ENCODE data around the gene FCN1.

FCN1 gene

DNA sequence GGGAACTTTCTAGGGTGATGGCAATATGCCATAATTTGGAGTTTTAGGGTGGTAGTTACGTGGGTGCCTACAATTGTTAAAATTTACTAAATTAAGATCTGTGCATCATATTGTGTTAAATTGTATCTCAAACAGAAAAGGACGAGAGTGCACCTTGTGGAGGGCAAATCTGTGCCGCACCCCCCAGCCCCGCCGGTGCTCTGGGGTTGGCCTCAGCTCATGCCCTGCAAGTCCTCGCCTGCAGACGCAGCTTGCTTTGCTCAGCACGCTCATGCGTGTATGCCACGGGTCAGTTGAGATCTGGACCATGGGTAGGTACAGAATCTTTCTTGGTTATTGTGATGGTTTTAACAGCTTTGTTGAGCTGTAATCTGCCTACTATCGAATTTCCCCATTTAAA, 33.7 kb upstream of the FCN1 start:
- no peak for DNase-seq (ENCODE audit: low read depth)

- DNase-seq (ENCODE audit: low read depth) = no peak
Observed at GRCh38 chr9:134950386-134951210, 32.9 kb upstream of the FCN1 start.

DNA sequence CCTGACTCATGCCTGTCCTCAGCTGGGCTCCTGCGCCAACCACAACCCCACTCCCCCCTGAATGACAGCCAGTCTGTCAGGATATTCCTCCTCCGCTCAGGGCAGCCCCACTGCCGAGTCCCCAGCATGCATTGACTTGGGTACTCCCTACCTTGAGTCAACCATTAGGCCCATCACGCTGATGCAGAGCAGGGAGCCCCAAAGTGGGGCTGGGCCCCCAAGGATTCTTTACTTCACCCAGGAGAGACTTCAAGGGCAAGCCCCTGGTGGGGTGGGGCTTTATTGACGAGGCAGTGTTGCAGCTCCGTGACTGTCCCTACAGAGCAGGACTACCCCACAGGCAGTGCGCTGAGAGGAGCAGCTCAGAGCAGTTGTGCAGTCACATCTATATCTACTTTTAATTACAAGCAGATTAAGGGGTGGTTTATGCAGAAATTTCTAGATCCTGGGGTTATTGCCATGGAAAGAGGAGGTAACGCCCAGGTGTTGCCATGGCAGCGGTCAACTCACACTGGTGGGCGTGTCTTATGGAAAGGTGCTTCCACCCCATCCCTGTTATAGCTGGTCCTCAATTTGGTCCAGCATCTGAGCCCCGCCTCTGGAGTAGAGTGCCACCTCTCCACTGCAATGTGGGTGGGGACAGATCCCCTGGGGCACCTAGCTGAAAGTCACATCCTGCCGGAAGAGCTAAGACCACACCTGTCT, 32.1 kb upstream of the FCN1 start:
- no peak for DNase-seq (ENCODE audit: low read depth)

DNA sequence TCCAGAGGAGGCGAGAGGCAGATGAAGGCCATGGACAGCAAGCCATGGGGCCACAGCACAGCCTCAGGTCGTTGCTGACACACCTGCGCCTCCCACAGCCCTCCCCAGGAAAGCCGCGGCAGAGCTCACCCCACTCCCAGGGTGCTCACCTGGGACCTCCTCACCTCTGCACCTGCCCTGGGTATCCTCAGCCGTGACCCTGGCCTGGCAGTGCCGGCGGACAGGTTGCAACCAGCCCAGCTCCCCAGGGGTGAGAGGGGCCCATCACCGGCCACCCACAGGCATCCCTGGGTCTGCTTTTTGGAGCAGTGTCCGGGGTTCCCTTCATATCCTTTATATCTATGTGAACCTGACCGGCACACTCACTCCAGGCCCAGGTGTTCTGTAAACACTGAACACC, 30.4 kb upstream of the FCN1 start:
- no peak for DNase-seq (ENCODE audit: low read depth)

DNA sequence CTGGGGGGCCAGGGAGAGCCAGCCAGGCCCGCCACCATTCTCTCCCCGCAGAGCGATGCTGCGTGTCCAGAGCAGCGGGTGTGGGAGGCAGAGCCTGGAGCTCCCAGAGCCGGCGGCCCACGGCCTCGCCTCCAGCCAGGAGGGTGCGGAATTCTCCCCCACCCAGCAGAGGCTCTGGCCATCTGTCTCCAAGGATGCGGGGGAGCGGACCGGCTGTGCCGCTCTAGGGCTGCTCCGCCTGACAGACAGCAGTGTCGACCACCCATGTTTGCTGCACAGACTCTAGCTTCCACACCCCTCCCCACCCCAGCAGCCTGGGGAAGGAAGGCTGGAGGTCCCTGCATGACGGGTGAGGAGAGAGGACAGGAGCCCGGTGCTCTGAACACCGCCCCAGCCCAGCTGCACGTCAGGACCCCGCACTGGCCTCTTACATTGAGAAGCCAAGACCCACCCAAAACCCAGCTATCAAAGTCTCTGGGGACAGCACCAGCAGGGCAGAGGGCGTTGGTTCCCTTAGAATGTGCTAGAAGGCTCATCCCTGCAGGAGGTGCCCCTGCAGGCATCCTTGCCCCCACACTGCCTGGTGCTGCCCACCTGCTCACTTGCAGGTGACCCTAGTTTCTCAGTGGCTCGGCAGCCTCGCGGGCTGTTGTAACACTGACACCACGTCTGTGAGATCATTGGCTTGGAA, 29.7 kb upstream of the FCN1 start:
- DNase-seq (ENCODE audit: low read depth) = no peak

DNA sequence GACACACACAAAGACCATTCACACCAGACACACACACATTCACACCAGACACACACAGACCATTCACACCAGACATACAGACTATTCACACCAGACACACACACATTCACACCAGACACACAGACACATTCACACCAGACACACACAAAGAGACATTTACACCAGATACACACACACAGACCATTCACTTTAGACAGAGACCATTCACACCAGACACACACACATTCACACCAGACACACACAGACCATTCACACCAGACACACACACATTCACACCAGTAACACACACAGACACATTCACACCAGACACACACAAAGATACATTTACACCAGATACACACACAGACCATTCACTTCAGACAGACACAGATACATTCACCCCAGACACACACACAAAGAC, 29.0 kb upstream of the FCN1 start:
- DNase-seq (ENCODE audit: low read depth) = no peak

- DNase-seq (ENCODE audit: low read depth) = no peak
Observed at GRCh38 chr9:134945509-134946275, 28.0 kb upstream of the FCN1 start.

- no peak for DNase-seq (ENCODE audit: low read depth)
Observed at GRCh38 chr9:134944916-134945315, 27.2 kb upstream of the FCN1 start.

GRCh38 chr9:134944351-134944802, 26.7 kb upstream of the FCN1 start:
- DNase-seq (ENCODE audit: low read depth) = no peak

DNA sequence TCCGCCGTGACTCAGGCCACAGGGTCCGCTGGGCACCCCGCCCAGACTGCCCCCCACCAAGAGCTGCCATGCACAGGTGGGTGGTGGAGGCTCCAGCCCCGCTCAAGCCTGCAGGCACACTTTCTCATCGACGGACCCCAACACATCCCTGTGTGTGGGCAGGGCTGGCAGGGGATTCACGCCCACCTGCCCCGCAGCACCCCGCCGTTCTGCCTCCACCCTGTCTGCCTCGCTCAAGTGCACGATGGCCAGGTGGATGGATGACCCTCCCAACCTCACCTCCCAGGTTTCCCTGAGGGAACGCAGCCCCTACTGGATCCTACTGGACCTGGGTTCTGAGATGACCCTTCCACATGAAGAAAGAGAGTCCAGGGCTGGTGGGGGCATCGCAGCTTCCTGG, 26.1 kb upstream of the FCN1 start:
- DNase-seq (ENCODE audit: low read depth) = no peak

DNA sequence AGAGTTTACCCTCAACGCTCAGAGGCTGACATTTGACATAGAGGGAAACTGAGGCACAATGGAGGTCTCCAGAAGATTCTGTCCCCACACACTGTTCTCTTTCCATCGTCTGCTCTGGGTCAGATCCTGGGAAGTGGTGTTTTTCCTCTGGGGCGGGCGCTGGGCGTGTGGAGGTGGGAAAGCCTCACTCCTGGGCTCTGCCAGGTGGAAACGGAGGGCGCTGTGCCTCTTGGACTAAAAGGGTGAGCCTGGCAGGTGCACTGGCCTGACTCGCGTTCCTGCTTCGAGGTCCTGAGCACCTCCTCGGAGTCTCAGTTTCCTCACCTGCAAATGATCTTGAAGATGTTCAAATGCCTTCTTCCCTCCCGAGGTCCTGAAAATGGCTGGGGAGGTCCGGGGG, 25.7 kb upstream of the FCN1 start:
- DNase-seq (ENCODE audit: low read depth) = no peak

DNA sequence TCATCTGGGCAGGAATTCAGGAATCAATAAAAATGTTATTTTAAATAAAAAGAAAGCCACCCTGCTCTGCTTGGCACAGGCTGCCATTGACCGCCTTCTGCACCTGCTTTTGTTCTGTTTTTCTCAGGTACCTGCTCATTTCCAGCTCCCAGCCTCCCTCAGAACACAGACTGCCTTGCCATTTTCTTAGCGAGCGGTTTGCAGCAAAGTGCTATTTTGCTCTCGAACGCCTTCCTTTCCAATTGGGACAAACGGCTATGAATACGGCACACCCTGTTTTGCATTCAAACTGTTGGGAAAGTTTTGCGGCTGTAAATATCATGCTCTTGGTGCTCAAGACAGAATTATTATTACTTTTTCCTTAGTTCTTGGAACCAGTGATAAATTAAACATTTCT, 25.1 kb upstream of the FCN1 start:
- no peak for DNase-seq (ENCODE audit: low read depth)

- no peak for DNase-seq (ENCODE audit: low read depth)
Observed at GRCh38 chr9:134942011-134942787, 24.5 kb upstream of the FCN1 start.

DNA sequence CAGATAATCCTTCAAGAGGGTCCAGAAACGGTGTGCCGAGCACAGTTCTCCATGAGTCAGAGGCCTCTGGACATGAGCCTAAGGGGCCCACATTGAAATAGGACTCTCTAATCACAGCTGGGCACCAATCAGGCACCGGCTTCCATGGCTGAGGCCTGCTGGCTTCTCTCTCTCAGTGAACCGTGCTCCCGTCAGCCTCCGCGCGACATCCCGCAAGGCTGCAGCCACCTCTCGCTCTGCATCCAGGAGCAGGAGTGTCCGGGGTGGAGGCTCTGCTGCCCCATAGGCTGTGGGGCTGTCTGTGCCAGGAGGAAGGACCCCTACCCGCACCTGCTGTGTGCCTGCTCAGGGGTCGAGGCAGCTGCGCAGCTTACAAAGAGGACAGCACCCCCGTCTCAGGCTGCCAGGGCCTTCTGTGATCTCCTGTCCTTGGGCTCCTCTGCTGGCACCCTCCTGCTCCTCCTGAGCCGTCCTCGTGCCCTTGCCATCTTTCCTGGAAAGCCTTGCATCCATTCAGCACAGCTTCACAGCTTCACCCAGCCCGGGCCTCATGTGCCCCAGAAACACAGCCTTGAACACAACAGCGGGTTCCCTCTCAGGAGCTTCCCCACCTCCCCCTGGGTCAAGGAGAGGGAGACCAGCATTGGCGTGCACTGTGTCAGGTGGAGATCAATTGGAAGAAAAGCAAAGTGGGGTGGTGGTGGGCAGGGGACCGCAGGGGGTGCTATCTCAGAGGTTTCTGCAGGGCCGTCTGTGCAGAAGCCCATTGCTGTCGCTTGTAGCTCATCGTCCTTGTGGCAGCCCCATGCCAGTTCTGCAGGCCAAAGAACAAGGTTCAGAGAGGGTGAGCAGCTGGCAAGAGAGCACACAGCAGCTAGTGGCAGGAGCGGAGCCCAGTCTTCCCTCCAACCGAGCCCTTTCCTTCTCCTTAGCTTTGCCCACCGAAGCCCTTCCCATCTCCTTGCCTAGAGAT, 22.8 kb upstream of the FCN1 start:
- no peak for DNase-seq (ENCODE audit: low read depth)

DNA sequence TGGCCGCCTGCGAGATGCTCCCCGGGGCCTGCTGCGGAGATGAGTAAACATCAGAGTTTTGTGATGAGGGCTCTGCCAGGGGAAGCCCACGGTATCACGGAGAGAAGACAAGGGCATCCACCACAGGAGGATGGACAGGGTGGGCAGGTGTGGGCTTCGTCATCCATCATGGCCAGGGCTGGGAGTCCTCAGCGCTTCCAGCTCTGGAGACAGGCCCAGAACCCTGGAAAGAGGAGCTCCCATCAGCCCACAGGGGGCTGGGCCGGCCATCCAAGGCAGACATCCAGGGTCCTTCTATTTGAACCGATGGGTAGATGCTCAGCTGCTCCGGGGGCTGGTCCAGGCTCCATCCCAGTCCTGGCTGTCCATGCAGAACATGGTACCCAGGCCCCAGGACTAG, 22.1 kb upstream of the FCN1 start:
- no peak for DNase-seq (ENCODE audit: low read depth)

- DNase-seq (ENCODE audit: low read depth) = no peak
Observed at GRCh38 chr9:134939080-134939733, 21.5 kb upstream of the FCN1 start.

DNA sequence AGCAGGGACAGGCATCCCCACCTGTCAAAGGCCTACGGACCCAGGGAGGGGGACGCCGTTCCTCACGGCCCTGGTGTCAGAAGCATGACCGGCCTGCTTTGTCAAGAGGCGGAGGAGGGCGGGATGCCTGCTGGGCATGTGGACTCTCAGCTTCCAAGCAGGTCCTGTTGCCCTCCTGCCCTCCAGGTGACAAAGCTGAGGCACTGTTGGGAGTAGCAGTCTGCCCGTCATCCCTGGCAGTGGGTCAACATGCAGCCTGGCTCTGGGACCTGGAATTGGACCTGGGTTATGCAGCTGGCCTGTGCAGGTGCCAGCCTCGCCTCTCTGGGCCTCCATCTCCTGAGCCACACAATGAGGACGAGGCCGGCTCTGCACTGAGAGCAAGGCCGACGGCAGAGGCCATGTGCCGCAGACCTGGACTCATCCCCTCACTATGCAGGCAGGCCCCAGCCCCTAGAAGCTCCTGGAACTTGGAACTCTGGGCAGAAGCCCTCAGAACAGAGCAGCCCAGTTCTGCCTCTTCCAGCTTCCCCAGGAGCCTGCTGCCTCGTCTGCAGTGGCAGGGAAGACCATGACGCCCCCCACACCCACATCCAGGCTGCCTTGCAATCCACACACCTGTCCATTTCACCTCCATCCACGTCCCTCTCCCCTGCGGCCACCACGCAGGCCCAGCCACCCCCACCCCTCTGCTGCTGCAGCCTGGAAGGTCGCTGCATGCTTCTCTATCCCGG, 20.8 kb upstream of the FCN1 start:
- no peak for DNase-seq (ENCODE audit: low read depth)

DNA sequence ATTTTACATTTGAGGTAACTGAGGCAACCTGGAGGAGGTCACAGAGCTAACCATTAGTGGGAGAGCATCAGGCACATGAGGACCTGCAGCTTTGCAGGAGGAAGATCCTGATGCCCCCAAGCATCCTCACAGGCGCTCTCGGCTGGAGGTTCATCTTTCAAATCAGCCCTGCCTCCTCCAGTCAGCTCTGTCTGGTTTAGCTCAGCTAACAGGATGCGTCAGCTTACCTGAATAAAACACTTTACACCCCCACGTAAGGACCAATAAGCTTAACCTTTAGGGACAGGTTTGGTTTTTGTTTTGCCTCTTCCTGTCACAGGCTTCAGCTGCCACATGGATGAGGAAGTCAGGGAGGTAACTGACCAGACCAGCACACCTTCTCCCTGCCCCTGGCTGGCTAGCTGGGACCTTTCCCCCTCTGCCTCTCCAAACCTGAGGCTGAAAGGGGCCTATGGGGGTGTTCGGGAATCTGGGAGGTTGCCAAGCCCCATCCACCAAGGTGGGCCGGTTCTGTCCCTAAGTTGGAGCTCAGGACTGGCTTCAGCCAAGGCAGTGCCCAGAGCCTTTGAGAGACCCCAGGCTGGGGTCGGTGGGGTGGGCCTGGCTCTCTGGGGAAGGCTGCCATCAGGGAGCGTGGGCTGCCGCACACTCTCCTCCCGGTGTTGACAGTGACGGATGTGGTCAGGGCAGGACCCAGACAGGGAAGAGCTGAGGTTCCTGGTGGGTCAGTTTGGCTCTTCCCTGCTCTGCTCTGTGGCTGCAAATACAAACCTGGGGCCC, 20.0 kb upstream of the FCN1 start:
- DNase-seq (ENCODE audit: low read depth) = no peak
